NT2/D1 (cell line): ENCODE data around the gene TFPI.

Experiments used
- DNase-seq: peaks from one replicate; pipeline ENCODE4 v3.0.0-alpha.2; 2011; ENCODE audit warnings: low read depth, low spot score
- H3K27me3 ChIP-seq: 2 replicates; pipeline ENCODE4 v1.6.0; 2011; ENCODE audit warnings: mild to moderate bottlenecking; ENCODE audit not compliant: insufficient read length, insufficient read depth
- H3K36me3 ChIP-seq: 2 replicates; pipeline ENCODE4 v1.6.1; 2011; ENCODE audit warnings: mild to moderate bottlenecking, low read length, mixed read lengths; ENCODE audit not compliant: insufficient read depth, insufficient read length
- H3K4me1 ChIP-seq: 2 replicates; pipeline ENCODE4 v1.5.1; 2011; ENCODE audit not compliant: insufficient read depth, insufficient read length
- H3K4me3 ChIP-seq: 2 replicates; pipeline ENCODE4 v1.5.1; 2011; ENCODE audit warnings: low read depth; ENCODE audit not compliant: insufficient read length
- H3K9ac ChIP-seq: 2 replicates; pipeline ENCODE4 v1.6.0; 2011; ENCODE audit warnings: low read depth; ENCODE audit not compliant: insufficient read length
- H3K9me3 ChIP-seq: 2 replicates; pipeline ENCODE4 v1.5.1; 2011; ENCODE audit warnings: mild to moderate bottlenecking, low read length; ENCODE audit not compliant: insufficient read depth
- SUZ12 ChIP-seq: IDR thresholded peaks from 2 replicates; pipeline ENCODE4 v1.6.1; 2011; ENCODE audit not compliant: insufficient read length, insufficient read depth; ENCODE audit errors: extremely low read depth
- YY1 ChIP-seq: IDR thresholded peaks from 2 replicates; pipeline ENCODE4 v1.6.1; 2011; ENCODE audit not compliant: insufficient read length, insufficient read depth
- ZNF274 ChIP-seq: IDR thresholded peaks from 2 replicates; pipeline ENCODE4 v1.6.1; 2011; ENCODE audit warnings: mild to moderate bottlenecking, low read depth, low read length

TFPI gene

GRCh38 chr2:187461294-187462261, 92.7 kb downstream of the TFPI start:
- Histone ChIP-seq H3K9ac (no peak overlapping the region), H3K4me3 (no peak overlapping the region), H3K27me3 (no peaks in the 10 kb centered on the region), H3K9me3 (no peaks in the 10 kb centered on the region; the same call in 1 of the 2 replicates), H3K36me3 (no peaks in the 10 kb centered on the region), H3K4me1 (no peaks in the 10 kb centered on the region)
- TF ChIP-seq ZNF274 (no peak), YY1 (no peak), SUZ12 (no peak)
- DNase-seq: no peak

- no peak overlapping the region for H3K4me3 ChIP-seq
These were observed 95.0 kb downstream of the TFPI start for GRCh38 chr2:187459256-187459655.

GRCh38 chr2:187453078-187453641, 101.1 kb downstream of the TFPI start:
- TF ChIP-seq ZNF274 (no peak), SUZ12 (no peak), YY1 (no peak)
- peak; percentile 8 for DNase-seq
- no peaks in the 10 kb centered on the region for H3K27me3 ChIP-seq

More at GRCh38 chr2:187459256-187459655, 95.0 kb downstream of the TFPI start:
- TF ChIP-seq YY1 (no peak), ZNF274 (no peak)
- Histone ChIP-seq H3K36me3 (no peaks in the 10 kb centered on the region), H3K9ac (no peak overlapping the region), H3K4me1 (no peaks in the 10 kb centered on the region), H3K9me3 (no peaks in the 10 kb centered on the region; the same call in 1 of the 2 replicates), H3K27me3 (no peaks in the 10 kb centered on the region)
- no peak for DNase-seq

GRCh38 chr2:187451510-187451909, 102.7 kb downstream of the TFPI start:
- TF ChIP-seq SUZ12: no peak
- TF ChIP-seq YY1: no peak
- TF ChIP-seq ZNF274: no peak

More at GRCh38 chr2:187453078-187453641, 101.1 kb downstream of the TFPI start:
- no peaks in the 10 kb centered on the region for H3K9me3 ChIP-seq
- H3K4me1 ChIP-seq: no peaks in the 10 kb centered on the region
- no peak overlapping the region for H3K9ac ChIP-seq
- no peak overlapping the region for H3K4me3 ChIP-seq
- no peaks in the 10 kb centered on the region for H3K36me3 ChIP-seq

GRCh38 chr2:187447336-187447735, 106.9 kb downstream of the TFPI start:
- no peak overlapping the region for H3K9ac ChIP-seq
- H3K27me3 ChIP-seq: no peaks in the 10 kb centered on the region
- no peak for DNase-seq
- no peaks in the 10 kb centered on the region for H3K4me1 ChIP-seq
- TF ChIP-seq SUZ12: no peak
- no peak for TF ChIP-seq YY1
- no peak for TF ChIP-seq ZNF274
- H3K36me3 ChIP-seq: no peaks in the 10 kb centered on the region
- H3K4me3 ChIP-seq: no peak overlapping the region
- H3K9me3 ChIP-seq: no peaks in the 10 kb centered on the region

More at GRCh38 chr2:187451510-187451909, 102.7 kb downstream of the TFPI start:
- Histone ChIP-seq H3K4me1 (no peaks in the 10 kb centered on the region), H3K36me3 (no peaks in the 10 kb centered on the region), H3K9ac (no peak overlapping the region), H3K4me3 (no peak overlapping the region), H3K27me3 (no peaks in the 10 kb centered on the region), H3K9me3 (no peaks in the 10 kb centered on the region)
- DNase-seq: no peak

GRCh38 chr2:187446711-187447110, 107.5 kb downstream of the TFPI start:
- Histone ChIP-seq H3K9me3 (no peaks in the 10 kb centered on the region), H3K9ac (no peak overlapping the region), H3K4me1 (no peaks in the 10 kb centered on the region), H3K4me3 (no peak overlapping the region), H3K27me3 (no peaks in the 10 kb centered on the region), H3K36me3 (no peaks in the 10 kb centered on the region)
- DNase-seq: no peak
- no peak for TF ChIP-seq SUZ12
- no peak for TF ChIP-seq YY1
- TF ChIP-seq ZNF274: no peak

GRCh38 chr2:187445051-187445450, 109.2 kb downstream of the TFPI start:
- Histone ChIP-seq H3K9me3 (no peaks in the 10 kb centered on the region), H3K9ac (no peak overlapping the region), H3K27me3 (no peaks in the 10 kb centered on the region), H3K4me1 (no peaks in the 10 kb centered on the region), H3K4me3 (no peak overlapping the region), H3K36me3 (no peaks in the 10 kb centered on the region)
- no peak for DNase-seq
- no peak for TF ChIP-seq YY1
- TF ChIP-seq SUZ12: no peak
- TF ChIP-seq ZNF274: no peak
